ENCODE measurements around the gene MBD5.
"Not testable (repeated sequence)": the region's sequence is repeated elsewhere in the genome, so short reads cannot be mapped to it uniquely, and the experiment has no call there.

The MBD5 gene

DNA sequence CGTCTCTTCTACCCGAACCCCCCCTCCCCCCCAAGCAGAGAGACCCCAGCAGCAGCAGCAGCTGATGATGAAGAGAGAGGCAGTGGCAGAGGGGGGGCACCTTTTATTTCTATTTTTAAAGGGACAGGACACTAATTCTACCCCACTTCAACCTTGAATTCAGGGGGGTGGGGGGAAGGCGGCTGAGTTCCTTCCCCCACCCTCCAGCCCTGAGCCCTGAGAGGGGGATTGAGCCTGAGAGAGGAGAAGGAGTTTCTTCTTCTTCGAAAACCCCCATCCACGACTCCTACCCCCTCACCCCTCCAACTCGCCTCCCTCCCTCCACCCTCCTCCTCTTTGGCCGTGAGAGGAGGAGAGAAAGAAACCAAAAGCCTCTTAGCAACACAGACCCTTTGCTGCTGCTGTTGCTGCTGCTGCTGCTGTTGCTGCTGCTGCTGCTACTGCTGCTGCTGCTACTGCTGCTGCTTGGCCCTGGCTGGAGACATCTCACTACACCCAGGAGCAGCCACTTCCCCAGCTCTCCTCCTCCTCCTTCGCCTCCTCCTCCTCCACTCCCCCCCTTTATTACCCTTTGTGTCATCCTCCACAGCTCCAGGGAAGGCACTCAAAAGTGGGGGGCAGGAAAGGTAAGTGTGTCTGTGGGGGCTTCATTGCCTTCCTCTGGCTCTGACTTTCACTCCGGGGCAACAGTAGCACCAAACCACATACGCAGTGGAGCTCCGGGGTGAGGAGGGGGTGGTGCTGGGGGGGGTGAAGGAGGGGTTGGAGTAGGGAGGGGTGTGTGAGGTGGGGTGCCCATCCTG lies at the start of gene MBD5:
TSS of gene MBD5 (plus strand) at position 33 of the 803 bp plus-strand sequence.
- DNase-seq (ENCODE audit: low read depth): peak; percentile 17

DNA sequence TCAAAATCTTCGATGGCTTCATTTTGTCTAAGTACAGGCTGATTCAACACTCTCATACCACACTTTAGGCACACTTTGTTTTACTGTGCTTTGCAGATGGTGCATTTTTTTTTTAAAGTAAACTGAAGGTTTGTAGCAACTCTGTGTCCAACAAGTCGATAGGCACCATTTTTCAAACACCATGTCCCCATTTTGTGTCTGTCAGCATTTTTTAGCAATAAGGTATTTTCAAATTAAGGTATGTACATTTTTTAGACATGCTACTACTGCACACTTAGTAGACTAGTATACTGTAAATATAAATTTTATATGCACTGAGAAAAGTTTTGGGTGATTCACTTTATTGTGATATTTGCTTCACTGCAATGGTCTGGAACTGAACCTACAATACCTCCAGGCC lies 44.8 kb upstream of the MBD5 start:
- DNase-seq (ENCODE audit: low read depth): no peak

DNA sequence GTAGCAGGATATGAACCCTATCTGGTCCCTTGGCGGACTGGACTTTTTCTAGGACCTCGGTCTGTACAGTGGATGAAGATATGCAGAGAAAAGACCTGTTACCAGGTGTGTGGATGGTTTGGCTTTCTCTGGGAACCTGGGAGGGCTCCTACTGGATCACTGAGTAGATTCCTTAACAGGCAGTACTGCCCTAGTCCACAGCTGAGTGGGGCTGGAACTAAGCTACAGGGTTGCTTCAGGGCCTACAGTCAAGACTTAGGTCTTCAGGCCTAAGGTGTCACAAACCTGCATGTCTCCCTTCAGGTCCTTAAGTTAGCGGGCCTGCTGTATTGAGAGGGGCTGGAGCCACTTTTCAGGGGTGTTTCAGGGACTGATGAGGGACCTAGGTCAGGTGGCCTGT lies 43.2 kb upstream of the MBD5 start:
- no peak for DNase-seq (ENCODE audit: low read depth)

DNA sequence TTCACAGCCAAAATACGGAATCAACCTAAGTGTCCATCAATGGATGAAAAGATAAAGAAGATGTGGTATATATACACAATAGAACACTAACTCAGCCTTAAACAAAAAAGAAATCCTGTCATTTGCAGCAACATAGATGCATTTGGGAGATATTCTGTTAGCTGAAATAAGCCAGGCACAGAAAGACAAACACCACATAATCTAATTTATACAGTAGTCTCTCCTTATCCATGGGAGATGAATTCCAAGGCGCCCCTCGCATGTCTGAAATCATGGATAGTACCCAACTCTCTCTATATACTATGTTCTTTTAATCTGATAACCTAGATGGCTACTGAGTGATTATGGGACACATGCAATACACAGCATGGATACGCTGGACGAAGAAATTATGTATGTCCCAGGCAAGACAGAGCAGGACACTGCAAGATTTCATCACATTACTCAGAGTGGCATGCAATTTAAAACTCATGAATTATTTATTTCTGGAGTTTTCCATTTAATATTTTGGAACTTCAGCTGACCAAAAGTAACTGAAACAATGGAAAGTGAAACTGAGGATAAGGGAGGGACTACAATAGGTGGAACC lies 39.9 kb upstream of the MBD5 start:
- no peak for DNase-seq (ENCODE audit: low read depth)

DNA sequence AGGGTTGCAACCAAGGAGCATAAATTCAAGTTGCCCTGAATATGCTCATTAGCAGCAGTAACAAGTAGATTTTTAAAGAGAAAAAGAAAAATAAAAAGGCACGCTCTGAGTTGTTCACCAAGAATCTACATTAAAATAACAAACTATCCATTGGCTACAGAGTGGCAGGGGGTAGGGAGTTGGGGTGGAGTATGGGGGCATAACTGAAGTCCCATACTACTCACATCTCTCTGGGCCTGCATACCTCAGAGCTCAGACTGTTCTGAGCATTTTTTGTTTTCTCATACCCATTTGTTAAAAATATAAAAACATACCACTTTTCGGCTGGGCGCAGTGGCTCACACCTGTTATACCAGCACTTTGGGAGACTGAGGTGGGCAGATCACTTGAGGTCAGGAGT lies 31.8 kb upstream of the MBD5 start:
- DNase-seq (ENCODE audit: low read depth): no peak

DNA sequence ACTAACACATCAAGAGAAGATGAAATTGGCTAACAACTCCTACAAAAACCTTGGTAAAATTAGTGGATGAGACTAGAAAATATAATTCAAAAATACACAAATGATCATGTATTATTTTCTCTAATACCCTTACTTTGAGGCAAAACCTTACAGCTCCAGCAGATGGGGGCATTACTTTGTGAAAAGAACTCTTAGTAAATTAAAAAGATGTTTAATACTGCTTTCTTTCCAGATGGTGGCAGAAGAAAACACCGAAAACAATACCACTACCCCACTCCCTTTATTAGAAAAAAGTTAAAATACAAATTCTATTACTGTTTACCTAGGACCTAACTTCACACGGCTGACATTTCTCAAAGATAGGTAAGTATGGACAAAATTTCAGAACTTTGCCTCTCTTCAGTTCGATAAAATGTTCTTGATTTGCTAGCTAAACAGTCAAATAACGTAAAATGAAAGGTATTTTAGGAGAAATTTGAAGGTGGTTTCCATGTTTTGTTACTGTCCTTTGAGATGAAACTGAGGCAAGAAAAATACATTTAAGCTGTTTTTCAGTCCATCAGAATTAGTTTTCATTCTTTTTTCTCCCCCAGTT lies 31.0 kb upstream of the MBD5 start:
- peak; percentile 8 for DNase-seq (ENCODE audit: low read depth)

DNA sequence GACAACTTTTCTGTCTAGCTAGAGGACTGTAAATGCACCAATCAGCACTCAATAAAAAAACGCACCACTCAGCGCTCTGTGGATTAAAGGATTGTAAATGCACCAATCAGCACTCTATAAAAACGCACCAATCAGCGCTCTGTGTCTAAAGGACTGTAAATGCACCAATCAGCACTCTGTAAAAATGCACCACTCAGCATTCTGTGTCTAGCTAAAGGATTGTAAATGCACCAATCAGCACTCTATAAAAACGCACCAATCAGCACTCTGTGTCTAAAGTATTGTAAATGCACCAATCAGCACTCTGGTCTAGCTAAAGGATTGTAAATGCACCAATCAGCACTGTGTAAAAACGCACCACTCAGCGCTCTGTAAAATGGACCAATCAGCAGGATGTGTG lies 25.9 kb upstream of the MBD5 start:
- DNase-seq (ENCODE audit: low read depth): not testable (repeated sequence)

DNA sequence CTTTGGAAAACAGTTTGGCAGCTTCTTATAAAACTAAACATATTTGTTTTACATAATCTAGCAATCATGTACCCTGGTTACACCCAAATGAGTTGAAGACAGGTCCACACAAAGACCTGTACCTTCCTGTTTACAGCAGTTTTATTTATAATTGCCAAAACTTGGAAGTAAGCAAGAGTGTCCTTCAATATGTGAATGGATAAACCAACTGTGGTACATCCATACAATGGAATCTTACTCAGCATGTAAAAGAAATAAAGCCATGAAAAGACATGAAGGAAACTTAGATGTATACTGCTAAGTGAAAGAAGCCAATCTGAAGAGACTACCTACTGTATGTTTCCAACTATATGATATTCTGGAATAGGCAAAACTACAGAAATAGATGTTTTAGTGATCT lies 24.1 kb upstream of the MBD5 start:
- DNase-seq (ENCODE audit: low read depth): no peak

DNA sequence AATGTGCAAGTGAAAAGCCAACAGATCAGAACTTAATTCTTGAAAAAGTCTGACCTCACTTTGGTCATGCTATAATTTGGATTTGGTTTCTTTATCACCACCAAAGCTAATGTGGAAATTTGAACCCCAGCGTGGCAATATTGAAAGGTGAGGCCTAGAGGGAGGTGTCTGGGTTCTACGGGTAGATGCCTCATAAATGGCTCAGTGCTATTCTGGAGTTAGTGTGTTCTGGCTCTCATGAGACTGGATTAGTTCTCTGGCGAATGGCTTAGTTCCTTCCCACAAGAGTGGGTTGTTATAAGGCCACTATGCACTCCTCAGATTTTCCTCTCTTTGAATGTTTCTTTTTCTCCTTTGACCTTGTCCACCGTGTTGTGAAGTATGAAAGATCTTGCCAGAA lies 22.7 kb upstream of the MBD5 start:
- no peak for DNase-seq (ENCODE audit: low read depth)

DNA sequence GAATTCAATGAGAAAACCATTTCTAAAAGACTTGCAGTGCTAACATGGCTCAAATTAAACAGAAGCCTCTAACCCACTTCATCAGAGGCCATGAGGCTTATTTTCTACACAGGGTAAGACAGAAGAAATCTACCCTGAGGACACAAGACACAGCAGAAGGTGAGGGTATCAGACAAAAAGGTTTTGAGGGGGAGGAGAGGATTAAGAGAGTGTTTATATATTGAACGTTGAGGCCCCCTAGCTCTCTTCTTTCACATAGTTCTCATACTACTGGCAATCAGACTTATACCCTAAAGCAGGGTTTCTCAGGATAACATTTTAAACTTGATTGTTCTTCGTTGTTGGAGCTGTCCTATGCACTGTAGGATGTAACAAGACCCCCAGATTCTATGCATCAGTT lies 21.8 kb upstream of the MBD5 start:
- no peak for DNase-seq (ENCODE audit: low read depth)

DNA sequence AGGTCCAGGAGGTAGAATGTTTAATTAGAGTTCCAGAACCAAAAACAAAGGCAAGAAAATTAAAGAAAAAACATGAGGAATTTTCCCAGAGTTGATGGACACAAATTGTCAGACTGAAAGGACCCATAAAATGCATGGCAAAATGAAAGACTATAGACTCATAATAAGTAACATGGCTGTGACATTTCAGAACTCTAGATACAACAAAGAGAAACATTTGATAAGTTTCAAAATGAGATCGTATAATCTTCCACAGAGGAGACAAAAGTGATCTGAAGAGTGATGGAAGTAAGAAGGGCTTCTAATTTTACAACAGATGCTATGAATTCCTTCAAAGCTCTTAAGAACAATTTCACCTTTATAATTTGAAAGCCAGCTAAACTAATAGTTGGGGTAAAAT lies 20.8 kb upstream of the MBD5 start:
- DNase-seq (ENCODE audit: low read depth): no peak

DNA sequence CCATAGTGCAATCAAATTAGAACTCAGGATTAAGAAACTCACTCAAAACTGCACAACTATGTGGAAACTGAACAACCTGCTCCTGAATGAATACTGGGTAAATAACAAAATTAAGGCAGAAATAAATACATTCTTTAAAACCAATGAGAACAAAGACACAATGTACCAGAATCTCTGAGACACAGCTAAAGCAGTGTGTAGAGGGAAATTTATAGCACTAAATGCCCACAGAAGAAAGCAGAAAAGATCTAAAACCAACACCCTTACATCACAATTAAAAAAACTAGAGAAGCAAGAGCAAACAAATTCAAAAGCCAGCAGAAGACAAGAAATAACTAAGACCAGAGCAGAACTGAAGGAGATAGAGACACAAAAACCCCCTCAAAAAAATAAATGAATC lies 18.5 kb upstream of the MBD5 start:
- not testable (repeated sequence) for DNase-seq (ENCODE audit: low read depth)

DNA sequence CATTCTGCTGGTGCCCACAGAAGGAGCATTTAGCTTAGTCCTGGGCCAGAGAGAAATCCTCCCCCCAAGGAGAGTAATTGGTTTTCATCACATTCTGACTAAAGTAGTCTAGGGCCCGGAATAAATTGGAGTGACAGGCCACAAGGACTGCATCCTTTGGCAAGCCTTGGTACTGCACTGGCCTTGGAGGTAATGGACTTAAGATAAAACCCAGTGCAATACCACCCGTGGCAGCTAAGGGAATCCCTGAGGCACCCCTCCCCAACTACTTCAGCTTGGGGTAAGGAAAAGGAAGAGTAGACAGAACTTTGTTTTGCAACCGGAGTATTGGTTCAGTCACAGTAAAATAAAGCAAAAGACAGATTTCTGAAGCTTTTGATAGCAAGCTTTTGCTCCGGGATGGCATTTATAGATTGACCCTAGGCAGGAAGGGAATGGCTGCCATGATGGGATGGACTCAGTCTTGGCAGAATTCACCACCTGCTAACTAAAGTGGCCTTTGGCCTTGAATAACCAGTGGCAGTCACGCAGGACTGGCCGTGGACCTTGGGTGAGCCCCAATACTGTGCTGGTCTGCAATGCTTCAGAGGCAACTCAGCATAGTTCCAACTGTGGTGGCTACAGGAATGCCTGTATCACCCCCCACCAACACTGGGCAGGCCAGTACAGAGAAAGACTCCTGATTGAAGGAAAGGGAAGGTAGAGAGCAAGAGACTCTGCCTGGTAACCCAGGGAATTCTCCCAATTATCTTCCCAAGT lies 14.5 kb upstream of the MBD5 start:
- DNase-seq (ENCODE audit: low read depth): no peak

DNA sequence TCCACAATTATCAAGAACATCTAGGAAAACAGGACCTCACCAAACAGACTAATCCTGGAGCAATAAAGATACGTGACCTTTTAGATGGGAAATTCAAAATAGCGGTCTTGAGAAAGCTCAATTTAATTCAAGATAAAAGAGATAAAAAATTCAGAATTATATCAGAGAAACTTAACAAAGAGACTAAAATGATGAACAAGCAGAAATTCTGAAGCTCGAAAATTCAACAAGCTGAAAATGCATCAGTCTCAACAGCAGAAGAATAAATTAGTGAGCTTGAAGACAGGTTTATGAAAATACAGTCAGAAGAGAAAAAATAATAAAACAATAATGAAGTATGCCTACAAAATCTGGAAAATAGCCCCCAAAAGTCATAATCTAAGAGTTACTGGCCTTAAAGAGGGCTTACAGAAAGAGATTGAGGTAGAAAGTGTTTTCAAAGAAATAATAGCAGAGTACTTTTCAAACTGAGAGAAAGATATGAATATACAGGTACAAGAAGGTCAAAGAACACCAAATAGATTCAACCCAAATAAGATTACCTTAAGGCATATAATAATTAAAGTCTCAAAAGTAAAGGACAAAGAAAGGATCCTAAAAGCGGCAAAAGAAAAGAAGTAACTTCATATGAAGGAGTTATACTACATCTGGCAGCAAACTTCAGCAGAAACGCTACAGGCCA lies 13.5 kb upstream of the MBD5 start:
- DNase-seq (ENCODE audit: low read depth): no peak

DNA sequence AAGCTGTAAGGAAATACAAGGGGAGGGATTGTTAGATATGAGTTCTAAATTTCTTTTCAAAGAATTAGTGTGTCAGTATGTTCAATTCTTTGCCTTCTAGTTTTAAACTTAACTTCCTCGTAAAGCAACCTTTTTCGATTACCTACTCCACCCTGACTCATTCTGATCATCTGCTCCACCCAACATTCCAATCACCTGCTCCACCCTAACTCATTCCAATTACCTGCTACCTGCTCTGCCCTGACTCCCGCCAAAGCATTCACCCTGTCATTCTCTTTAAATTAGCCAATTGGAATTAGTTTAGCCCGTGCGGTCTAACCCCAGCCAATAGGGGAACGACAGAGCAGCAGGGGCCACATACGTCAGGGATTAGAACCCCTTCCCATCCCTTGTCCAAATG lies 12.5 kb upstream of the MBD5 start:
- not testable (repeated sequence) for DNase-seq (ENCODE audit: low read depth)

DNA sequence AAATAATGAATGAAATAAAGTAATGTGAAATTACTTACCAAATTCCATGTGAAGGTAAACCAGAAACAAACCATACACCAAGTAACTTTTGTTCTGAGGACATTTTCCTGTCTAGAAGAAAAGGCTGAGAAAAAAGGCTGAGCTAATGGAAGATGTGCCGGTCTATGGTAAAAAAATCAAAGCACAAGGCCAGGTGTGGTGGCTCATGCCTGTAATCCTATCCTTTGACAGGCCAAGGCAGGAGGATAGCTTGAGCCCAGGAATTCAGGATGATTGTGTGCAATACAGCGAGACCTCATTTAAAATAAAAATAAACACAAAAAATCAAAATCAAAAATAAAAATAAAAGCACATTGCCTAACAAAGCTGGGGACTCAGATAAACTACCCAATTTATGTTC lies 7.0 kb upstream of the MBD5 start:
- no peak for DNase-seq (ENCODE audit: low read depth)

DNA sequence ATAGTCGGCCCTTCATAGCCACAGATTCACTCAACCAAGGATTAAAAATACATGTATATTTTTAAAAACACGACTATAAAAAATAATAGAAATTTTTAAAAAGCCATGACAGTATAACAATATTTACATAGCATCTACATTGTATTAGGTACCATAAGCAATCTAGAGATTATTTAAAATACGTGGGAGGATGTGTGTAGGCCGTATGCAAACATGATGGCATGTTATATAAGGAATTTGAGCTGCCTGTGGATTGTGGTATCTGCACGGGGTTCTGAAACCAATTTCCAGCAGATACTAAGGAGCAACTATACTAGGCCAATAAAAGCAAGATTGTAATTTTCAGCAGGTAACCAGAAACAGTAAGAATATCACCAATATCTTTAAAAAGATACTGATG lies 6.3 kb upstream of the MBD5 start:
- DNase-seq (ENCODE audit: low read depth): no peak

DNA sequence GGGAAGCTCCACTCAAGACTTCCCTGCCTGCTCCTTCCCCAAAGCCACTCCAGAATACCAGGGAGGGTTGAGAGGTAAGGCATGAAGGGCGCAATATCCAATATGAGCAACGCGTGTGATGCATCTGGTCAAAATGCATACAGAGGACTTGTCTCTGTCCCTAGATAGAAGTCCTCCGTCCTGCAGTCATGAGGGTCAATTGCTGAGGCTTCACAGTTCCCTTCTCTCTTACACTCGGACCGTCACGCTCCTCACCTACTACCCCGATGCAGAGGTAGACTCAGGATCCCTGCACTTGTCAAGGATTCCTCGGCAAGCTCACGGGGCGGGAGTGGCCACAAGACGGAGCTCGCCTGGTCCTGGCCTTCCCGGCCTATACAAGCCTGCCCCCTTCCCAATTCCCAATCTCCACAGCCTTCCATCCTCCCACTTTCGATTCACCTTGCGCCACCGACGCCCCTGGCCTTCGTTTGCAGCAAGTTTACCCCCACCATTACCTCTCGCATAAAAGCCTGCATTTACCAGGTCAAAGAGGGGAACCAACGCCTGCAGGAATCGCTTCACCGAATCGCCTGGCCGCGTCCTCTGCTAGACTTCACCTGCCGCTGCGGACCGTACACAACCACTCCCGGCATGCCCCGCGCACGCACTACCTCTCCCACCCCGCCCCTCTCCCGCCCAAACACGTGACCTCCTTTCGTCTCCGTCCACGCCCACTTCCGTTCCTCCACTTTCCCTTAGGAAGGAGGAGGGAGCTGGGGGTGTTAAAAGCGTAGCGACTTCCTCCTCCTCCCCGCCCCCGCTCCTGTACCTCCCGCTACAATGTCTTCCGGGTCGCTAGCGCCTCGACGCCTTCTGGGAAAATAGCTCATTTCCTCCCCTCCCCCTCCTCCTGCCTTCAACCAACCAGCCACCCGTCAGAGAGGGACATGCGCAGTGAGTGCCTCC lies 506 bp upstream of the MBD5 start, which contains the start of gene ORC4:
TSS of gene ORC4 (minus strand) at position 627 of the 948 bp plus-strand sequence. CDS start 44,779 bp downstream, outside the sequence.
- peak; percentile 97 for DNase-seq (ENCODE audit: low read depth)

DNA sequence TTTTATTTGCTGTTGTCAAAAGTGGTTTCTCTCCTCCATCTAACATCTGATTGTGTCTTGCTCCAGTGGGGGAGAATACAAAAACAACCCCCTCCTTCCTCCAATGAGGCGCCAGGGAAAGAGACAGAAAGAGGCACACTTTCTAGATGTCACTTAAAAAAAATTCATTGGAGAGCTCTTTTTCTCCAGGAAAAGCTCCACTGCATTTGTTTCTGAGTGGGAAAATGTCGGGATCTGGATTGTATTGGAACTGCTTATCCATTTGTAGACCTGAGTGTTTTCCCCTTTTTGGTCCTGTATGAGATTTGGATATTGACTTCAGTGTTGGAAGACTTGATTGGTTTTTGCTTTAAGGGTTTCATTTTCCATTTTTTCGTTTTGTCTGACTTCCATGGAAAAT lies 995 bp downstream of the MBD5 start:
- DNase-seq (ENCODE audit: low read depth): no peak

DNA sequence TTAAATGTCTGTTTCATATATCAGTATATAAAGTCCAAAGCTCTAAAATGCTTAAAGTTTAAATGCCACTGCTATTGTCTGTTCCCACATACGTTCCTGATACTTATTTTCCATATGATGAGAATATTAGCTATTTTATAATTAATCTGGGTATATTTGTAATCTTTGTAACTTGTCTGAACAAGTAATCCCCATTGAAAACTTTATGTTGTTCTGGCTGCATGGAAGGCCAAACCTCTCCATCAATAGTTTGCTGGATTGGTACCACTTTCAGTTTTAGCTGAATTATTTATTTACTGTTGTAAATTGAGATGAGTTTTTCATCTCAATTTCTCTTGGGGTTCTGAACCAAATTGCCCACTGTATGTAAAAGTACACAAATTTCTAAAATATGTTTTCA lies 1.5 kb downstream of the MBD5 start:
- DNase-seq (ENCODE audit: low read depth): no peak

DNA sequence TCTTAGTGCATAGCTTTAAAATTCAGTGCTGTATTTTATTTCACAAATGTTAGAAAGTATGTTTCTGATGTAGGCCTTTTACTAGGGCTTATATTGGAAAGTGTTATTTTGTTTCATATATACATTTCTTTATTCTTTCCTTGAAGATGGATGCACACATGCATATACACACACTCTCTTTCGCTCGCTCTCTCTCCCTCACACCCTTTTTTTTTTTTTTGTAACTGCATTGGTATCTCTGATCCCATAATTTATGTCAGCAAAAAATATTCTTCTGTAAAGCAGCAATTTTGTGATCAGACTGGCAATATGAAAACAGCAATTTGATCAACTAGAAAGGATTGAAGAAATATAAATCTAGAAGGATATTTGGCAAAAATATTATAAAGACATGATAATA lies 2.0 kb downstream of the MBD5 start:
- no peak for DNase-seq (ENCODE audit: low read depth)

Measured in HS-27A (cell line).